Tibial artery (tissue), 4 donors: ENCODE measurements around the gene ANGPTL1.

Source experiments
- DNase-seq, 2 donors: peaks; one replicate each; pipeline ENCODE4 v3.0.0-alpha.2; 2019
- H3K27ac ChIP-seq, 2 donors: fragments of 200-600 bp; sonication (generic) in 1 of 2; 1 replicate in 1 of 2; 2 replicates in 1 of 2; pipeline ENCODE4 v1.5.1; 2018 to 2019; ENCODE audit warnings: mild to moderate bottlenecking in 1 of 2
- H3K27me3 ChIP-seq, 2 donors: fragments of 200-600 bp; sonication (generic) in 1 of 2; one replicate each; pipeline versions ENCODE4 v1.5.1 to v1.6.0; 2016 to 2019
- H3K36me3 ChIP-seq, 3 donors: fragments of 200-600 bp; sonication (generic) in 2 of 3; one replicate each; pipeline ENCODE4 v1.5.1; 2016 to 2019; ENCODE audit warnings: mild to moderate bottlenecking in 2 of 3
- H3K4me1 ChIP-seq, 4 donors: fragments of 200-600 bp; sonication (generic) in 2 of 4; 1 replicate in 3 of 4; 2 replicates in 1 of 4; pipeline ENCODE4 v1.5.1; 2016 to 2019
- H3K4me3 ChIP-seq, 2 donors: fragments of 200-600 bp; sonication (generic) in 1 of 2; 1 replicate in 1 of 2; 2 replicates in 1 of 2; pipeline ENCODE4 v1.5.1; 2018 to 2019; ENCODE audit warnings: mild to moderate bottlenecking in 2 of 2
- H3K9me3 ChIP-seq, 3 donors: fragments of 200-600 bp; sonication (generic) in 1 of 3; one replicate each; pipeline ENCODE4 v1.5.1; 2016 to 2019
- CTCF ChIP-seq, 2 experiments: fragments of 200-600 bp in 1 of 2; fragments of 450-650 bp in 1 of 2; IDR thresholded peaks; one replicate each; pipeline ENCODE4 v1.5.1; 2017 to 2019; ENCODE audit warnings: antibody characterized with exemption in 2 of 2, mild to moderate bottlenecking in 1 of 2, moderate library complexity in 1 of 2
- intact Hi-C: fragments of 100-400 bp; cut with DNase I; formaldehyde crosslinking; loops from one replicate; pipeline ENCODE4 v1.15.0; 2023; ENCODE audit warnings: low total_unique reads

ANGPTL1 gene

GRCh38 chr1:178870944-178871343 is at the start of gene ANGPTL1:
TSS of gene ANGPTL1 (minus strand) at chr1:178871077. CDS start at chr1:178865776, 5,301 bp downstream.
- intact Hi-C loops = loop anchor here (5.0 kb wide), 1 partner anchor 61 kb away; no protein-coding TSS in a partner anchor
- TF ChIP-seq CTCF (IDR thresholded peaks at IDR 0.05) = no peak
- DNase-seq = peak in 1 of 2 donors; percentile 20
- H3K4me3 ChIP-seq = peak within 1 kb of the TSS; percentile 48 to 55
- no peaks in the 10 kb centered on the region for H3K36me3 ChIP-seq
- H3K27me3 ChIP-seq = no peaks in the 10 kb centered on the region
- peak within 1 kb of the TSS; percentile 65 to 79 for H3K27ac ChIP-seq
- peaks cover 0 to 21% (median 10%) of the 10 kb centered on the region in 4 donors for H3K4me1 ChIP-seq
- H3K9me3 ChIP-seq = no peaks in the 10 kb centered on the region

GRCh38 chr1:178919581-178919980 is 48.7 kb upstream of the ANGPTL1 start:
- H3K27ac ChIP-seq = no peak overlapping the region
- DNase-seq = no peak
- peaks cover 0 to 15% (median 0%) of the 10 kb centered on the region in 4 donors for H3K4me1 ChIP-seq
- H3K36me3 ChIP-seq = no peaks in the 10 kb centered on the region
- H3K27me3 ChIP-seq = no peaks in the 10 kb centered on the region
- intact Hi-C loops = no loop called here
- no peak for TF ChIP-seq CTCF (IDR thresholded peaks at IDR 0.05)
- H3K9me3 ChIP-seq = peaks cover 0 to under 1% (median 0%) of the 10 kb centered on the region in 3 donors
- H3K4me3 ChIP-seq = no peak overlapping the region

- no peak for TF ChIP-seq CTCF (IDR thresholded peaks at IDR 0.05)
- Histone ChIP-seq H3K27ac (no peak overlapping the region), H3K4me1 (peaks cover 0 to 15% (median 0%) of the 10 kb centered on the region in 4 donors), H3K36me3 (no peaks in the 10 kb centered on the region), H3K27me3 (no peaks in the 10 kb centered on the region), H3K9me3 (no peaks in the 10 kb centered on the region), H3K4me3 (no peak overlapping the region)
- no peak for DNase-seq
- intact Hi-C loops = no loop called here
Observed at GRCh38 chr1:178918955-178919354, 48.1 kb upstream of the ANGPTL1 start.

GRCh38 chr1:178918308-178918707 is 47.4 kb upstream of the ANGPTL1 start:
- intact Hi-C loops = no loop called here
- H3K9me3 ChIP-seq = no peaks in the 10 kb centered on the region
- H3K27ac ChIP-seq = no peak overlapping the region
- peaks cover 0 to 15% (median 0%) of the 10 kb centered on the region in 4 donors for H3K4me1 ChIP-seq
- no peak for DNase-seq
- H3K36me3 ChIP-seq = no peaks in the 10 kb centered on the region
- H3K27me3 ChIP-seq = no peaks in the 10 kb centered on the region
- no peak for TF ChIP-seq CTCF (IDR thresholded peaks at IDR 0.05)
- no peak overlapping the region for H3K4me3 ChIP-seq

GRCh38 chr1:178916448-178917174 is 45.7 kb upstream of the ANGPTL1 start:
- Histone ChIP-seq H3K27me3 (no peaks in the 10 kb centered on the region), H3K27ac (no peak overlapping the region), H3K4me1 (peaks cover 0 to 15% (median 0%) of the 10 kb centered on the region in 4 donors), H3K36me3 (no peaks in the 10 kb centered on the region), H3K4me3 (no peak overlapping the region), H3K9me3 (no peaks in the 10 kb centered on the region)
- intact Hi-C loops = no loop called here
- no peak for DNase-seq
- no peak for TF ChIP-seq CTCF (IDR thresholded peaks at IDR 0.05)
